ENCODE measurements around the gene UCK1.

UCK1 gene

GRCh38 chr9:131496844-131497405 lies 34.1 kb downstream of the UCK1 start:
- DNase-seq (ENCODE audit: low read depth) = no peak

GRCh38 chr9:131495785-131496184 lies 35.3 kb downstream of the UCK1 start:
- DNase-seq (ENCODE audit: low read depth) = no peak

- DNase-seq (ENCODE audit: low read depth) = no peak
These were observed 36.7 kb downstream of the UCK1 start for GRCh38 chr9:131494296-131494870.

GRCh38 chr9:131492070-131492469 lies 39.0 kb downstream of the UCK1 start:
- DNase-seq (ENCODE audit: low read depth) = no peak

- no peak for DNase-seq (ENCODE audit: low read depth)
These were observed 39.9 kb downstream of the UCK1 start for GRCh38 chr9:131491001-131491710.

- no peak for DNase-seq (ENCODE audit: low read depth)
These were observed 40.5 kb downstream of the UCK1 start for GRCh38 chr9:131490514-131490913.

GRCh38 chr9:131487621-131488031 lies 43.4 kb downstream of the UCK1 start:
- DNase-seq (ENCODE audit: low read depth) = no peak

GRCh38 chr9:131487001-131487400 lies 44.1 kb downstream of the UCK1 start:
- DNase-seq (ENCODE audit: low read depth) = no peak

- DNase-seq (ENCODE audit: low read depth) = no peak
These were observed 45.2 kb downstream of the UCK1 start for GRCh38 chr9:131485728-131486422.

GRCh38 chr9:131485206-131485605 lies 45.9 kb downstream of the UCK1 start:
- no peak for DNase-seq (ENCODE audit: low read depth)

- no peak for DNase-seq (ENCODE audit: low read depth)
These were observed 46.4 kb downstream of the UCK1 start for GRCh38 chr9:131484560-131485185.

- no peak for DNase-seq (ENCODE audit: low read depth)
These were observed 47.0 kb downstream of the UCK1 start for GRCh38 chr9:131484051-131484445.

- no peak for DNase-seq (ENCODE audit: low read depth)
These were observed 47.6 kb downstream of the UCK1 start for GRCh38 chr9:131483319-131484050.

GRCh38 chr9:131482343-131483006 lies 48.6 kb downstream of the UCK1 start:
- no peak for DNase-seq (ENCODE audit: low read depth)

GRCh38 chr9:131481441-131482342 lies 49.4 kb downstream of the UCK1 start:
- DNase-seq (ENCODE audit: low read depth) = no peak

- no peak for DNase-seq (ENCODE audit: low read depth)
These were observed 50.8 kb downstream of the UCK1 start for GRCh38 chr9:131480258-131480657.

GRCh38 chr9:131478911-131479310 lies 52.2 kb downstream of the UCK1 start:
- no peak for DNase-seq (ENCODE audit: low read depth)

- peak; percentile 41 for DNase-seq (ENCODE audit: low read depth)
These were observed 52.6 kb downstream of the UCK1 start for GRCh38 chr9:131478421-131478868.

GRCh38 chr9:131477816-131478419 lies 53.1 kb downstream of the UCK1 start:
- no peak for DNase-seq (ENCODE audit: low read depth)

- no peak for DNase-seq (ENCODE audit: low read depth)
These were observed 53.7 kb downstream of the UCK1 start for GRCh38 chr9:131477367-131477766.
